ENCODE measurements around the gene VTI1B.
"Not testable (repeated sequence)": the region's sequence is repeated elsewhere in the genome, so short reads cannot be mapped to it uniquely, and the experiment has no call there.

- not testable (repeated sequence) for TF ChIP-seq EZH2phosphoT487 (IDR thresholded peaks at IDR 0.05; ENCODE audit: low read depth, severe bottlenecking, unreplicated experiment)
- TF ChIP-seq, protein P1, sequence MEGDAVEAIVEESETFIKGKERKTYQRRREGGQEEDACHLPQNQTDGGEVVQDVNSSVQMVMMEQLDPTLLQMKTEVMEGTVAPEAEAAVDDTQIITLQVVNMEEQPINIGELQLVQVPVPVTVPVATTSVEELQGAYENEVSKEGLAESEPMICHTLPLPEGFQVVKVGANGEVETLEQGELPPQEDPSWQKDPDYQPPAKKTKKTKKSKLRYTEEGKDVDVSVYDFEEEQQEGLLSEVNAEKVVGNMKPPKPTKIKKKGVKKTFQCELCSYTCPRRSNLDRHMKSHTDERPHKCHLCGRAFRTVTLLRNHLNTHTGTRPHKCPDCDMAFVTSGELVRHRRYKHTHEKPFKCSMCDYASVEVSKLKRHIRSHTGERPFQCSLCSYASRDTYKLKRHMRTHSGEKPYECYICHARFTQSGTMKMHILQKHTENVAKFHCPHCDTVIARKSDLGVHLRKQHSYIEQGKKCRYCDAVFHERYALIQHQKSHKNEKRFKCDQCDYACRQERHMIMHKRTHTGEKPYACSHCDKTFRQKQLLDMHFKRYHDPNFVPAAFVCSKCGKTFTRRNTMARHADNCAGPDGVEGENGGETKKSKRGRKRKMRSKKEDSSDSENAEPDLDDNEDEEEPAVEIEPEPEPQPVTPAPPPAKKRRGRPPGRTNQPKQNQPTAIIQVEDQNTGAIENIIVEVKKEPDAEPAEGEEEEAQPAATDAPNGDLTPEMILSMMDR (IDR thresholded peaks at IDR 0.05; ENCODE audit: poor library complexity), result not testable (repeated sequence)
Observed at GRCh38 chr14:67709796-67710195, 35.4 kb upstream of the VTI1B start.
